ENCODE data around the gene TTLL8. TPM values are rescaled to one million over a fixed set of nuclear protein-coding genes. Genes with fewer than 3 reads are reported as not detected.

TTLL8 gene
- total RNA-seq, 1 donor from 2014 or later, result not detected

DNA sequence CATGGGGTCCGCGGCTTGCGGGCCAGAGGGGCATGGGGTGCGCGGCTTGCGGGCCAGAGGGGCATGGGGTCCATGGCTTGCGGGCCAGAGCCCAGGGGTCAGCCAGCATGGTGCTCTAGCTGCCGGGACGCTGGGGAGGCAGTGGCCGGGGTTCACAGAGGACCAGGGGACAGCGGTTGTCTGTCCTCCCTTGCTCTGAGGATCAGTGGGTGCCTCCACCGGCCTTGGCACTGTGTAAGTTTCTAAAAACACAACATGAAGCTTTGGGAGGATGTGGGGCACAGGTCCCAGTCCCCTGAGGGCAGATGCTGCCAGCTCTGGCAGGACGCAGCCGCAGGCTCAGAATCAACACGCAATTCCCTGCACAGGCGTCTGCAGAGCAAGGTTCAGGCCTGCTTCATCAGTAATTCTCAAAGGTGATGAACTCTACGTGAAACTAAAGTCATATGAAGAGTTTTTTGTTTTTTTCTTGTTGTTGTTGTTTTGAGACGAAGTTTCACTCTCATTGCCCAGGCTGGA, 24.2 kb upstream of the TTLL8 start:
- H3K4me1 Mint-ChIP-seq, result peaks cover 20% of the 10 kb centered on the region
- H3K27me3 Mint-ChIP-seq (ENCODE audit: low read depth), result no peaks in the 10 kb centered on the region
- TF ChIP-seq CTCF (conservative IDR thresholded peaks at IDR 0.05), result no peak

DNA sequence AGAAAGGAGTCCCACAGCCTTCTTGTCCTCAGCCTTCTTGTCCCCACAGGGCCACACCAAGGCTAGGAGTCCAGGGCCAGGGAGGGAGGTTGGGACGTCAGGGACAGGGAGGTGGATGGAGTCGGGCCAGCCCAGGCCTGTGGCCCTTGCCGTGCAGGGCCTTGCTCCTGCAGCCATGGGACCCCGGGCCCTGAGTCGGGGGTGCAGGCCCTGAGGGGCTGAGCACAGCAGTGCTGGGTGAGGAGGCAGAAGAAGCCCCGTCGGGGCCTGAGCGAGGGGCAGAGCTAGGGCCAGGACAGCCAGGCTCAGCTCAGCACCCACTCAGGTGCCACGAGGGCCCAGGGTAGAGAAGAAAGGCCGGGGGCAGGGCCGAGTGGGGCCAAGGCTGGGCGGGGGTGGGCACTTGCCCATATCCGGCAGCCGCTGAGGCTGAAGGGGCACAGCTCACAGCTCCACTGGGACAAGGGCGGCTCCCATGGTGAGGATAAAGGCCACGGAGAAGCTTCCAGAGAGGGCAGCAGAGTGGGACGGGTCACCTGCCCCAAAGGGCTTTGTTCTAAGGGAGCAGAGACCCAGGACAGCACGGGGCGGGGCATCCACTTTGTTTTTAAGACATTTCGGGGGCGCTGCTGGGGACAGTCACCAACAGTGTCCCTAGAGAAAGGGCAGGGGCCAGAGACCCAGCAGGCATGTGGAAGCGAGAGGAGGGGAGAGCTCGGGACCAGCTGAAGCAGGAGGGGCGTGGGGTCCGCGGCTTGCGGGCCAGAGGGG, 23.5 kb upstream of the TTLL8 start:
- Mint-ChIP-seq H3K36me3 (ENCODE audit: low read depth) (no peaks in the 10 kb centered on the region), H3K27me3 (ENCODE audit: low read depth) (no peaks in the 10 kb centered on the region), H3K27ac (ENCODE audit: unreplicated experiment) (no peak overlapping the region), H3K9me3 (no peaks in the 10 kb centered on the region), H3K4me3 (no peak overlapping the region), H3K4me1 (peaks cover 20% of the 10 kb centered on the region)
- no peak for TF ChIP-seq CTCF (conservative IDR thresholded peaks at IDR 0.05)
- no peak for DNase-seq (ENCODE audit: low read depth, low spot score)

More for the DNA sequence above, 24.2 kb upstream of the TTLL8 start:
- H3K27ac Mint-ChIP-seq (ENCODE audit: unreplicated experiment), result no peak overlapping the region
- no peak overlapping the region for H3K4me3 Mint-ChIP-seq
- H3K9me3 Mint-ChIP-seq, result no peaks in the 10 kb centered on the region
- no peak for DNase-seq (ENCODE audit: low read depth, low spot score)
- H3K36me3 Mint-ChIP-seq (ENCODE audit: low read depth), result no peaks in the 10 kb centered on the region

DNA sequence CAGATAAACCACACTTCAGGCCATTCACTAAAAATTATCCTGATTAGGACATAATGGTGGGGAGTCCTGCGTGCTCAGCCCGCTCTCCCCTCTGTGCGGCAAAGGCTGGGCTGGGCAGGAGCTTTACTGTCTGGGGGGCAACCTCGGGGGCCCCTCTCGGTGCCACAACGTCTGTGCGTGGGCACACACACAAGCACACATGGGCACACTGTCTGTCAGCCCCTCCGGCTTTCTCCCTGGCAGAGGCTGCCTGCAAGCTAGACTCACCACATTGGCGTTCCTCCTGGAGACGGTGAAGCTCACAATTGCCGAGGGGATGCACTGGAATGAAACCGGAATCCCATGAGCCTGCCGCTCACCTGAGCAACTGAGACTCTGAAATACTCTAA, 22.0 kb upstream of the TTLL8 start:
- Mint-ChIP-seq H3K4me1 (peaks cover 20% of the 10 kb centered on the region), H3K4me3 (no peak overlapping the region), H3K36me3 (ENCODE audit: low read depth) (no peaks in the 10 kb centered on the region), H3K27me3 (ENCODE audit: low read depth) (no peaks in the 10 kb centered on the region), H3K27ac (ENCODE audit: unreplicated experiment) (peak overlapping the region; percentile 57), H3K9me3 (no peaks in the 10 kb centered on the region)
- no peak for TF ChIP-seq CTCF (conservative IDR thresholded peaks at IDR 0.05)
- no peak for DNase-seq (ENCODE audit: low read depth, low spot score)

- Mint-ChIP-seq H3K27ac (ENCODE audit: unreplicated experiment) (no peak overlapping the region), H3K9me3 (no peaks in the 10 kb centered on the region), H3K4me3 (no peak overlapping the region), H3K27me3 (ENCODE audit: low read depth) (no peaks in the 10 kb centered on the region), H3K36me3 (ENCODE audit: low read depth) (no peaks in the 10 kb centered on the region), H3K4me1 (peaks cover 14% of the 10 kb centered on the region)
- TF ChIP-seq CTCF (conservative IDR thresholded peaks at IDR 0.05), result no peak
- no peak for DNase-seq (ENCODE audit: low read depth, low spot score)
Measured at GRCh38 chr22:50078761-50079160, 20.7 kb upstream of the TTLL8 start.

- no peak overlapping the region for H3K27ac Mint-ChIP-seq (ENCODE audit: unreplicated experiment)
- no peaks in the 10 kb centered on the region for H3K9me3 Mint-ChIP-seq
Measured at GRCh38 chr22:50078246-50078645, 20.1 kb upstream of the TTLL8 start.

More at GRCh38 chr22:50078246-50078645, 20.1 kb upstream of the TTLL8 start:
- no peak for TF ChIP-seq CTCF (conservative IDR thresholded peaks at IDR 0.05)
- Mint-ChIP-seq H3K4me3 (no peak overlapping the region), H3K4me1 (peaks cover 12% of the 10 kb centered on the region), H3K27me3 (ENCODE audit: low read depth) (no peaks in the 10 kb centered on the region), H3K36me3 (ENCODE audit: low read depth) (no peaks in the 10 kb centered on the region)
- DNase-seq (ENCODE audit: low read depth, low spot score), result no peak

Data from neural crest cell (in vitro differentiated cells).